NOMO-1 treated with DMSO at 0.1 percent for 48 hours (cell line): ENCODE measurements around the gene AGAP3.
A peak's percentile ranks its signal among the peaks of the same experiment; 100 is the strongest.

ENCODE experiments used
- DNase-seq: peaks from one replicate; lab custom pipeline; 2025; ENCODE audit not compliant: unreplicated experiment; lab: John Stamatoyannopoulos, UW

Gene AGAP3

GRCh38 chr7:151087245-151088018 is 1.2 kb downstream of the AGAP3 start:
- no peak for DNase-seq

- no peak for DNase-seq
Observed at GRCh38 chr7:151088019-151088855, 2.0 kb downstream of the AGAP3 start.

GRCh38 chr7:151088856-151089699 is 2.8 kb downstream of the AGAP3 start:
- DNase-seq, result no peak

GRCh38 chr7:151089893-151090730 is 3.8 kb downstream of the AGAP3 start:
- no peak for DNase-seq

GRCh38 chr7:151091003-151091402 is 4.7 kb downstream of the AGAP3 start:
- DNase-seq, result no peak

- peak; percentile 34 for DNase-seq
Observed at GRCh38 chr7:151091431-151091830, 5.2 kb downstream of the AGAP3 start.

GRCh38 chr7:151091988-151092387 is 5.7 kb downstream of the AGAP3 start:
- no peak for DNase-seq

GRCh38 chr7:151093748-151094147 is 7.5 kb downstream of the AGAP3 start:
- no peak for DNase-seq

- no peak for DNase-seq
Observed at GRCh38 chr7:151094675-151095074, 8.4 kb downstream of the AGAP3 start.

- no peak for DNase-seq
Observed at GRCh38 chr7:151095123-151095797, 9.0 kb downstream of the AGAP3 start.

GRCh38 chr7:151095828-151096475 is 9.7 kb downstream of the AGAP3 start:
- DNase-seq, result no peak

- no peak for DNase-seq
Observed at GRCh38 chr7:151099486-151100211, 13.4 kb downstream of the AGAP3 start.

- no peak for DNase-seq
Observed at GRCh38 chr7:151100921-151101320, 14.6 kb downstream of the AGAP3 start.

- no peak for DNase-seq
Observed at GRCh38 chr7:151101621-151102396, 15.5 kb downstream of the AGAP3 start.

GRCh38 chr7:151102991-151103390 is 16.7 kb downstream of the AGAP3 start:
- DNase-seq, result no peak

GRCh38 chr7:151103973-151104372 is 17.7 kb downstream of the AGAP3 start:
- no peak for DNase-seq

GRCh38 chr7:151104411-151105235 is 18.3 kb downstream of the AGAP3 start:
- no peak for DNase-seq
